GM23248 (cell line): Measurements from ENCODE around the gene NDC80.

Experiments used
- EZH2 ChIP-seq: fragments of 200-600 bp; sonication (generic); IDR thresholded peaks from 2 replicates; pipeline ENCODE4 v1.6.1; 2018; ENCODE audit warnings: antibody characterized with exemption, mild to moderate bottlenecking; ENCODE audit not compliant: insufficient read depth, poor library complexity, severe bottlenecking
- EZH2phosphoT487 ChIP-seq: fragments of 200-600 bp; sonication (generic); IDR thresholded peaks from 2 replicates; pipeline ENCODE4 v1.6.1; 2018; ENCODE audit warnings: antibody characterized with exemption, moderate library complexity, mild to moderate bottlenecking, low read depth; ENCODE audit not compliant: insufficient read depth

- TF ChIP-seq EZH2phosphoT487 (no peak), EZH2 (no peak)
These were observed 31.5 kb downstream of the NDC80 start for GRCh38 chr18:2602844-2603243.
